HG03565 (cell line): Measurements from ENCODE around the gene ELMO3.

ENCODE experiments used
- ATAC-seq: cut with Tn5 transposase; IDR thresholded peaks from one replicate; pipeline ENCODE4 v1.9.1; 2021; ENCODE audit warnings: mild to moderate bottlenecking, moderate library complexity; ENCODE audit not compliant: unreplicated experiment

ELMO3 gene

GRCh38 chr16:67163164-67163998, 35.5 kb upstream of the ELMO3 start:
- no peak for ATAC-seq

DNA sequence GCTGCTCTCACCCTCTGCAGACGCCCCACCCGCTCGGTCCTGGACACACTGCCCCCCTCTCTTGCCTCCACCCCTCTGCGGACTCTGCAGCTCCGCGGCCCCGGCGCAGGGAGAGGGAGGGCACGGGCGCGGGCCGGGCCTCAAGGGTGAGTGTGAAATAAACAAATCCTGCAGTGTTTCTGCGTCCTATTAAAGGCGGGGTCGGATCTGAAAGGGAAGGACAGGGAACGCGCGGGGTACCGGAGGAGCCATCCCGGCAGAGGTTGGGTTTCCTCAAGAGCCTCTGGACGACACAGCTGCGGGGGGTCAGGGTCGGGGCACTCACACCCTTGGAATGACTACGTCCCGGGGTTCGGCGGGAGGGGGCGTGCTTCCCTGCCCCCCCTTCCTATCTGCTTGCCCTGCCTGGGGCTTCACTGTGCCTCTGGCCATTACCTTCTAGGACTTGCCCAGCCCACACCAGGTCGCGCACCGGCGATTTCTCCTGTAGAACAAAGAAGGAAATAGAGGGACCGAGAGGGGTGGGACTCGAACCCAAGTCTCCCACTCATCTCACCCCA, 34.9 kb upstream of the ELMO3 start:
- ATAC-seq, result no peak

DNA sequence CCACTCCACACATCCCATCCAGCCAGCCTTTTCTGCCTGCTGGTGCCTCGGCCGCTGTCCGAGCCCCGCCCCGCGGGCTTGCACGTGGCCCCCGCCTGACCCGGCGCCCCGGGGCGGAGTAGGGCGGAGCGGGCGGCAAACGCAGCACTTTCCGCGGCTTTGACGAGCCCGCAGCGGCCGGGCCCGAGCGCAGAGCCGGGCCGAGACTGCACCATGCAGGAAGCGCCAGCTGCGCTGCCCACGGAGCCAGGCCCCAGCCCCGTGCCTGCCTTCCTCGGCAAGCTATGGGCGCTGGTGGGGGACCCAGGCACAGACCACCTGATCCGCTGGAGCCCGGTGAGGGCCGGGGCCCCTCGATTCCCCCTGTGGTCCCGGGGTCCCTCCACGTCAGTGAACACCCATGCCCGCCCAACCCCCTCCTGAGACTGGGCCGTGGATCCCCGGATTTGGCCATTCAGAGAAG, 34.3 kb upstream of the ELMO3 start, which contains the start of gene HSF4:
Gene HSF4, plus strand, starts transcription at position 147 of the 463 bp plus-strand sequence. Its CDS starts 67 bp downstream, at position 214.
- ATAC-seq, result no peak

DNA sequence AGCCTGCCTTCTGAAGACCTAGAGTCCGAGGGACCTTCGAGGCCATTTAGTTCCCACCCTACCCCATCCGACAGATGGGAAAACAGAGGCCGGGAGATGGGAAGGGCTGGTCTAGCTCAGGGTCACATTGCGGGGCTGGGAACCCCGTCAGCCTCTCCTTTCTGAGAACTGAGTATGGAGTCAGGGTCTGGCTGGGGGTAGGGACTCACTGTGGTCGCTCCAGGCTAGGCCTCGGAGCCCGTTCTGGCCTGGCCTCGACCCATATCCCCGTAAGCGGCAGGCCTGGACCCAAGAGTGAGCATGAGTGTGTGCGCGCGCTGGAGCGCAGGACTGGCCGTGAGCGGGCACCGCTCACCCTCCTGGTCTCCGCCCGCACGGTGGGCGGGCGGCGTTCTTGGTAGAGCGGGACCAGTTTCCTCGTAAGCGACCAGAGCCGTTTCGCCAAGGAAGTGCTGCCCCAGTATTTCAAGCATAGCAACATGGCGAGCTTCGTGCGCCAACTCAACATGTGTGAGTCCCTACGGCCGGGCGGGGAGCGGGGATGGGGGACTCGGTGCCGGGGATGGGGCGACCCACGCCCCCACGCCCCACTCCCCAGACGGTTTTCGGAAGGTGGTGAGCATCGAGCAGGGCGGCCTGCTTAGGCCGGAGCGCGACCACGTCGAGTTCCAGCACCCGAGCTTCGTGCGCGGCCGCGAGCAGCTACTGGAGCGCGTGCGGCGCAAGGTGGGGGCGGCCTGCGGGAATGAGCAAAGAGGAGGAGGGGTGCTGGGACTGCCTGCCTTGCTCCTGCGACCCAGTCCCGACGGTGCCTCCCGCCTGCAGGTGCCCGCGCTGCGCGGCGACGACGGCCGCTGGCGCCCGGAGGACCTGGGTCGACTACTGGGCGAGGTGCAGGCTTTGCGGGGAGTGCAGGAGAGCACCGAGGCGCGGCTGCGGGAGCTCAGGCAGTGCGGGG, 33.5 kb upstream of the ELMO3 start:
- no peak for ATAC-seq

- ATAC-seq, result no peak
Observed at GRCh38 chr16:67166110-67166547, 32.8 kb upstream of the ELMO3 start.

GRCh38 chr16:67166598-67167168, 32.2 kb upstream of the ELMO3 start:
- no peak for ATAC-seq

GRCh38 chr16:67167588-67167987, 31.3 kb upstream of the ELMO3 start:
- ATAC-seq, result no peak

GRCh38 chr16:67169011-67169451, 29.9 kb upstream of the ELMO3 start:
- no peak for ATAC-seq

DNA sequence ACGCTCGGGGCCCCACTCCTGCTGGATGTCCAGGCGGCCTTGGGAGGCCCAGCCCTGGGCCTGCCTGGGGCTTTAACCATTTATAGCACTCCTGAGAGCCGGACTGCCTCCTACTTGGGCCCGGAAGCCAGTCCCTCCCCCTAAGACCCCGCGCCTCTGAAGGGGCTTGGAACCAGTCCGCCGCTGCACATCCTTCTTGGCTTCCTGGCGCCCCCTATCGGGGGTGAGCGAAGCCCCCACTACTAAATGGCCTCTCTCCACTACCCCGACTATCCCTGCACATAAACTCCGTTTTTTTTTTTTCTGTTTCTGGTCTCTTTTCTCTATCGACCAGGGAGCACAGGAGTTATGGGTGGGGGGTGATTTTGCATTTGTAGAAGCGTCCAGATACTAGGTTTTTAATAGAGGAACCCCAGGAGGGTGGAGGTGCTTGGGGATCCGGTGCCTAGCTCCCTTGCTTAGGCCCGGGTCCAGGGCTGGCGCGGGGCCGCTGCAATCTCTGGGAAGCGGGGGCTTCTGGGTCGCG, 29.2 kb upstream of the ELMO3 start:
- ATAC-seq, result no peak

DNA sequence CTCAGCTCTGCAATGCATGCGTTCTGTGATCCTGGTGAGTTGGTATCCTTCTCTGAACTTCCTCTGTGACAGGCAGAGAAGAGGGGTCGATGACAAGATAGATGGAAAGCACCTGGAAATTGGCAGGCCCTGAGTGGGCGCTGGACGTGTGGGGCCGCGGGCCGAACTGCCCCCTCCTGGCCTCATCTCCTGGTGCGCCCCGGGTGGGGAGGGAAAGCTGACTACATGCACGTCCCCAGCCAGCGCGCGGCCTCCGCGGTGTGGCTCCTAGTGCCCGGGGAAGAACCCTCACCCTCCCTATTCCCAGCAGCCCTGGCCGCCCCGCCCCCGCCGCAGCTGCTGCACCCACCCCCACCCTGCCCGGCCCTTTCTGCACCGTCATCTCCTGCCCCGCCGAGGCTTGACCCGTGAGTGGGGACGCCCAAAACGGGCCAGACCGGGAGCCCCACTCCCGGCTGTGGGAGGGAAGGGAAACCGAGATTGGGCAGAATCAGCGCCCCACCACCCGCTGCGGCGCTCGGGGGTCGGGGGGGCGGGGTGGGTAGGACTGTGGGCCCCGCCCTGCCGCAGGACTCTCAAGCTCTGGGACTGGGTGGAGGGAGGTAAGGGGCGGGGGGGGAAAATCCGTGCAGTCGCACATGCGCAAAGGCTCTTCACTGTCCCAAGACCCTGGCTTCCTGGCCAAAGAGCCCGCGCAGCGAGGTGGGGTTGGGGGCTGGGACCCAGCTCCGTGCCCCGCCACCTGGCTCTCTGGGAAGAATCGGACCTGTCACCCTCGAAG, 28.6 kb upstream of the ELMO3 start, which contains the start of gene NOL3:
Gene NOL3, plus strand, starts transcription at position 371 of the 781 bp plus-strand sequence.
- ATAC-seq, result no peak

DNA sequence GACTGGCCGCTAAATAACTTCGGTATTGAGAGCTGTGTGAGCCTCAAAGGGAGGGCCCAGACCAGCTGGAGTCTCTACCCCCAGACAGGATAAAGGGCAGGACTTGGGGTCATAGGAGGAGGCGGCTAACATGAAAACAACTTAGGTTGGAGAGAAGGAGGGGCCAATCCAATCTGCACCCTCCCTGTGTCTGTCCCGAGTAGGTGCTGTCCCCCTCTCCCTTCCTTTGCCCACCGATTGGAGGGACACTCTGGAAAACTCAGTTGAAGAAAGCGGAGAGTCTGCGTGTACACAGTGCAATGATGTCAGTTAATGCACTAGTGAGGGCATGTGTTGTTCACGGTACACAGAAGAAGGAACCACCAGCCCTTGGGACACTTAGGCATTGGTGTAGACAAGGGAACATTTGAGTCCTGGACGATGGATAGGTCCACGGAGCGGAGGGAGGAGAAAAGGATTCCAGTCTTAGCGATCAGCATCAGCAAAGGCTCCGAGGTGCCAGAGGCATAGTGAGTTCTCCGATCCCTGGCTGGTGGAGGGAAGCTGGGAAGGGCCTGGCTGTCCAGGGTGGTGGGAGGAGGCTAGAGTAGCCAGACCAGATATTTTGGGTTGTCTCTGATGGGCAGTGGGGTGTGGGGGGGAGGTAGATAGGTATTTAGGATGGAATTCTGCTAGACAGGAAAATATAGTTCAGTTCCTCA, 27.8 kb upstream of the ELMO3 start:
- no peak for ATAC-seq

DNA sequence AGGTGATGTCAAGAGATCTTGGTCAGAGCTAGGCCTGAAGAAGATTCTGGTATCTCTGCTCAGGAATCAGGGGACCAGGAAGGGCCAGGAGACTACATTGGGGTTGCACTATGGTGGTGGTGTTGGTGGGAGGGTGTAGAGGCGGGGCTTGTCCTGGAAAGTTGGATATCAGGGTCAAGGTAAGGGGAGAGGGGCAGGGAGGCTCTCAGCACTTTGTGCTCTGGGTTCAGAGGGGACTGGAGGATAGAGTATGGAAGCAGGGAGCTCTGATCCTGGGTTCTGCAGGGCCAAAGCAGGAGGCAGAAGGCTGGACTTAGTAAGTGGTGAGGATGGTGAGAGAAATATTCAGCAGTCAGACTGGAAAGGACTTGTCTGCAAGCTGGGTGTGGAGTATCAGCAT, 25.6 kb upstream of the ELMO3 start:
- no peak for ATAC-seq

DNA sequence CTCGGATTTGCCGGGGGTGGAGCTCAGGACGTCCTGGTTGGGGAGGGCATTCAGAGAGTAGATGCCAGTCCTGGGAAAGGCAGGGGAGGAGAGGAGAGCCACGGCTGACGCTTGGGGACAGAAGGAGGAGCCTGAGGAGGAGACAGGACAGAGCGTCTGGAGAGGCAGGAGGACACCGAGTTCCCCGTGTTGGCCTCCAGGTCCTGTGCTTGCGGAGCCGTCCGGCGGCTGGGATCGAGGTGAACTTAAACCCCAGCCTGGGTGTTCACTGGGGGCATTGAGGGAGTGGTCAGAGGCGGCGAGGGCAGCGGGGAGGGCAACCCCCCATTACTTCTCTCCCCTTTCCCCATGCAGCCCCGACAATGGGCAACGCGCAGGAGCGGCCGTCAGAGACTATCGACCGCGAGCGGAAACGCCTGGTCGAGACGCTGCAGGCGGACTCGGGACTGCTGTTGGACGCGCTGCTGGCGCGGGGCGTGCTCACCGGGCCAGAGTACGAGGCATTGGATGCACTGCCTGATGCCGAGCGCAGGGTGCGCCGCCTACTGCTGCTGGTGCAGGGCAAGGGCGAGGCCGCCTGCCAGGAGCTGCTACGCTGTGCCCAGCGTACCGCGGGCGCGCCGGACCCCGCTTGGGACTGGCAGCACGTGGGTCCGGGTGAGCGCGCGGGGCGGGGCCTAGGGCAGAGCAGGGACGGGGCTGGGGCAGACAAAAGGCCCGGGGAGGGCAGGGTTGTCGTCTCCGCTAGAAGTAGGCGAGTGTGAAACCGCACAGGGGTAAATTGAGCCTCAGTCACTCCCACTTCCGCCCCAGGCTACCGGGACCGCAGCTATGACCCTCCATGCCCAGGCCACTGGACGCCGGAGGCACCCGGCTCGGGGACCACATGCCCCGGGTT, 24.9 kb upstream of the ELMO3 start:
- no peak for ATAC-seq

GRCh38 chr16:67174706-67175231, 24.2 kb upstream of the ELMO3 start:
- ATAC-seq, result no peak

- no peak for ATAC-seq
Observed at GRCh38 chr16:67176662-67177061, 22.3 kb upstream of the ELMO3 start.

- no peak for ATAC-seq
Observed at GRCh38 chr16:67177743-67178699, 20.9 kb upstream of the ELMO3 start.
